Dermis blood vessel endothelial cell (primary cell): Measurements from ENCODE around the gene COQ2. TPM values are rescaled to one million over a fixed set of nuclear protein-coding genes. Genes with fewer than 3 reads are reported as not detected.
A peak's percentile ranks its signal among the peaks of the same experiment; 100 is the strongest.
"Not testable (repeated sequence)": the region's sequence is repeated elsewhere in the genome, so short reads cannot be mapped to it uniquely, and the experiment has no call there.

ENCODE experiments used
- DNase-seq: peaks from one replicate; pipeline ENCODE4 v3.0.0; 2010
- total RNA-seq: library from RNA; depleted of rRNA; stranded (reverse); fragments of >200 nt; gene quantifications from 2 replicates; pipeline ENCODE4 v1.2.3, GENCODE V29; 2014

Gene COQ2
- total RNA-seq, 1 donor from 2014 or later = 16.5 TPM

- DNase-seq = no peak
Observed at GRCh38 chr4:83247415-83248357, 36.9 kb downstream of the COQ2 start.

- DNase-seq = no peak
Observed at GRCh38 chr4:83241132-83241531, 43.5 kb downstream of the COQ2 start.

- no peak for DNase-seq
Observed at GRCh38 chr4:83240379-83240875, 44.2 kb downstream of the COQ2 start.

GRCh38 chr4:83238393-83239248 is 46.0 kb downstream of the COQ2 start:
- DNase-seq = peak; percentile 23

GRCh38 chr4:83237591-83237990 is 47.0 kb downstream of the COQ2 start:
- DNase-seq = no peak

GRCh38 chr4:83235645-83236133 is 48.9 kb downstream of the COQ2 start:
- not testable (repeated sequence) for DNase-seq

GRCh38 chr4:83234902-83235644 is 49.5 kb downstream of the COQ2 start:
- DNase-seq = no peak

GRCh38 chr4:83234387-83234786 is 50.2 kb downstream of the COQ2 start:
- not testable (repeated sequence) for DNase-seq

GRCh38 chr4:83232082-83232481 is 52.5 kb downstream of the COQ2 start:
- DNase-seq = no peak

- DNase-seq = no peak
Observed at GRCh38 chr4:83231620-83232076, 53.0 kb downstream of the COQ2 start.

- DNase-seq = no peak
Observed at GRCh38 chr4:83230928-83231327, 53.7 kb downstream of the COQ2 start.

- no peak for DNase-seq
Observed at GRCh38 chr4:83229791-83230190, 54.8 kb downstream of the COQ2 start.

- DNase-seq = no peak
Observed at GRCh38 chr4:83228231-83228630, 56.4 kb downstream of the COQ2 start.

GRCh38 chr4:83224502-83225197 is 59.9 kb downstream of the COQ2 start:
- no peak for DNase-seq

GRCh38 chr4:83223781-83224180 is 60.8 kb downstream of the COQ2 start:
- DNase-seq = no peak

GRCh38 chr4:83221897-83222441 is 62.6 kb downstream of the COQ2 start:
- no peak for DNase-seq

- peak; percentile 53 for DNase-seq
Observed at GRCh38 chr4:83219344-83220331, 65.0 kb downstream of the COQ2 start.

GRCh38 chr4:83217721-83218522 is 66.7 kb downstream of the COQ2 start:
- DNase-seq = no peak
